BLaER1 (cell line): Measurements from ENCODE around the gene C16orf89.

Experiments
- H3K27ac ChIP-seq: shearing (Covaris generic); formaldehyde crosslinking; 2 replicates; pipeline ENCODE4 v1.8.1; 2022
- H3K27me3 ChIP-seq: shearing (Covaris generic); formaldehyde crosslinking; 2 replicates; pipeline ENCODE4 v1.8.1; 2022
- H3K36me3 ChIP-seq: shearing (Covaris generic); formaldehyde crosslinking; 2 replicates; pipeline ENCODE4 v1.8.1; 2022
- H3K4me1 ChIP-seq: shearing (Covaris generic); formaldehyde crosslinking; 2 replicates; pipeline ENCODE4 v1.8.1; 2022
- H3K4me2 ChIP-seq: shearing (Covaris generic); formaldehyde crosslinking; 2 replicates; pipeline ENCODE4 v1.8.1; 2022
- H3K4me3 ChIP-seq: shearing (Covaris generic); formaldehyde crosslinking; 2 replicates; pipeline ENCODE4 v1.8.1; 2022
- H3K9ac ChIP-seq: shearing (Covaris generic); formaldehyde crosslinking; 2 replicates; pipeline ENCODE4 v1.8.1; 2022
- H3K9me3 ChIP-seq: shearing (Covaris generic); formaldehyde crosslinking; 2 replicates; pipeline ENCODE4 v1.8.1; 2022
- H4K20me1 ChIP-seq: shearing (Covaris generic); formaldehyde crosslinking; 2 replicates; pipeline ENCODE4 v1.8.1; 2022
- Cebpa-rat ChIP-seq: shearing (Covaris generic); IDR thresholded peaks from 2 replicates; pipeline ENCODE4 v1.8.1; 2022

The C16orf89 gene

GRCh38 chr16:5027086-5027485, 38.7 kb downstream of the C16orf89 start:
- H3K4me1 ChIP-seq = 0 out of 2 replicates have a peak, but pooled peaks cover 5% of the 10 kb centered on the region
- no peaks in the 10 kb centered on the region for H4K20me1 ChIP-seq
- no peaks in the 10 kb centered on the region for H3K27me3 ChIP-seq
- H3K9ac ChIP-seq = no peak overlapping the region
- H3K4me3 ChIP-seq = no peak overlapping the region
- H3K27ac ChIP-seq = no peak overlapping the region
- no peak for TF ChIP-seq Cebpa-rat
- no peak overlapping the region for H3K4me2 ChIP-seq
- no peaks in the 10 kb centered on the region for H3K9me3 ChIP-seq
- H3K36me3 ChIP-seq = peaks cover 24% of the 10 kb centered on the region

- no peaks in the 10 kb centered on the region for H4K20me1 ChIP-seq
- H3K27me3 ChIP-seq = no peaks in the 10 kb centered on the region
- H3K9me3 ChIP-seq = no peaks in the 10 kb centered on the region
- H3K4me1 ChIP-seq = 0 out of 2 replicates have a peak, but pooled peaks cover under 1% of the 10 kb centered on the region
- no peak overlapping the region for H3K4me3 ChIP-seq
- H3K27ac ChIP-seq = no peak overlapping the region
- no peak overlapping the region for H3K4me2 ChIP-seq
- no peak for TF ChIP-seq Cebpa-rat
- peaks cover 24% of the 10 kb centered on the region for H3K36me3 ChIP-seq
- H3K9ac ChIP-seq = no peak overlapping the region
Observed at GRCh38 chr16:5026664-5027063, 39.1 kb downstream of the C16orf89 start.

- Histone ChIP-seq H4K20me1 (no peaks in the 10 kb centered on the region), H3K4me3 (no peak overlapping the region), H3K4me2 (no peak overlapping the region), H3K9me3 (no peaks in the 10 kb centered on the region), H3K27ac (no peak overlapping the region), H3K36me3 (peaks cover 20% of the 10 kb centered on the region), H3K27me3 (no peaks in the 10 kb centered on the region), H3K9ac (no peak overlapping the region), H3K4me1 (peaks cover 11% of the 10 kb centered on the region)
- no peak for TF ChIP-seq Cebpa-rat
Observed at GRCh38 chr16:5025171-5025632, 40.6 kb downstream of the C16orf89 start.

- Histone ChIP-seq H3K36me3 (peaks cover 16% of the 10 kb centered on the region; the same call in 1 of the 2 replicates), H3K4me2 (no peak overlapping the region), H3K27ac (no peak overlapping the region), H3K27me3 (no peaks in the 10 kb centered on the region), H3K4me3 (no peak overlapping the region), H4K20me1 (no peaks in the 10 kb centered on the region), H3K9ac (no peak overlapping the region), H3K9me3 (no peaks in the 10 kb centered on the region), H3K4me1 (peaks cover 13% of the 10 kb centered on the region)
- no peak for TF ChIP-seq Cebpa-rat
Observed at GRCh38 chr16:5024632-5025031, 41.1 kb downstream of the C16orf89 start.

- no peak overlapping the region for H3K4me2 ChIP-seq
- H3K9me3 ChIP-seq = no peaks in the 10 kb centered on the region
- H3K36me3 ChIP-seq = peaks cover 3% of the 10 kb centered on the region; the same call in 1 of the 2 replicates
- no peak for TF ChIP-seq Cebpa-rat
- peaks cover 13% of the 10 kb centered on the region for H3K4me1 ChIP-seq
- no peak overlapping the region for H3K27ac ChIP-seq
- H4K20me1 ChIP-seq = no peaks in the 10 kb centered on the region
- no peak overlapping the region for H3K4me3 ChIP-seq
- H3K9ac ChIP-seq = no peak overlapping the region
- no peaks in the 10 kb centered on the region for H3K27me3 ChIP-seq
Observed at GRCh38 chr16:5022521-5022920, 43.2 kb downstream of the C16orf89 start.

GRCh38 chr16:5020551-5020950, 45.2 kb downstream of the C16orf89 start:
- Histone ChIP-seq H3K27me3 (no peaks in the 10 kb centered on the region), H3K27ac (no peak overlapping the region), H3K4me1 (peaks cover 13% of the 10 kb centered on the region), H3K4me3 (no peak overlapping the region), H3K9ac (no peak overlapping the region), H4K20me1 (no peaks in the 10 kb centered on the region), H3K36me3 (no peaks in the 10 kb centered on the region), H3K4me2 (peak overlapping the region; percentile 65), H3K9me3 (no peaks in the 10 kb centered on the region)
- no peak for TF ChIP-seq Cebpa-rat

GRCh38 chr16:5019775-5020174, 46.0 kb downstream of the C16orf89 start:
- H3K4me2 ChIP-seq = no peak overlapping the region
- no peaks in the 10 kb centered on the region for H3K27me3 ChIP-seq
- no peak overlapping the region for H3K27ac ChIP-seq
- H3K9me3 ChIP-seq = no peaks in the 10 kb centered on the region
- no peak for TF ChIP-seq Cebpa-rat
- H3K4me3 ChIP-seq = no peak overlapping the region
- no peaks in the 10 kb centered on the region for H4K20me1 ChIP-seq
- H3K36me3 ChIP-seq = no peaks in the 10 kb centered on the region
- H3K4me1 ChIP-seq = peaks cover 13% of the 10 kb centered on the region
- no peak overlapping the region for H3K9ac ChIP-seq

GRCh38 chr16:5018793-5019192, 47.0 kb downstream of the C16orf89 start:
- H3K4me3 ChIP-seq = no peak overlapping the region
- H3K4me2 ChIP-seq = no peak overlapping the region
- H3K36me3 ChIP-seq = no peaks in the 10 kb centered on the region
- TF ChIP-seq Cebpa-rat = no peak
- no peak overlapping the region for H3K27ac ChIP-seq
- H3K9me3 ChIP-seq = no peaks in the 10 kb centered on the region
- peaks cover 13% of the 10 kb centered on the region for H3K4me1 ChIP-seq
- no peak overlapping the region for H3K9ac ChIP-seq
- H4K20me1 ChIP-seq = no peaks in the 10 kb centered on the region
- no peaks in the 10 kb centered on the region for H3K27me3 ChIP-seq

GRCh38 chr16:5017678-5017969, 48.1 kb downstream of the C16orf89 start:
- TF ChIP-seq Cebpa-rat = no peak
- no peaks in the 10 kb centered on the region for H3K36me3 ChIP-seq
- H3K4me1 ChIP-seq = peaks cover 13% of the 10 kb centered on the region
- no peaks in the 10 kb centered on the region for H3K9me3 ChIP-seq
- no peaks in the 10 kb centered on the region for H3K27me3 ChIP-seq
- no peaks in the 10 kb centered on the region for H4K20me1 ChIP-seq
- H3K4me3 ChIP-seq = no peak overlapping the region
- no peak overlapping the region for H3K9ac ChIP-seq
- no peak overlapping the region for H3K4me2 ChIP-seq
- H3K27ac ChIP-seq = no peak overlapping the region

- H3K4me1 ChIP-seq = peaks cover 13% of the 10 kb centered on the region
- TF ChIP-seq Cebpa-rat = no peak
- H4K20me1 ChIP-seq = no peaks in the 10 kb centered on the region
- H3K9ac ChIP-seq = no peak overlapping the region
- no peak overlapping the region for H3K27ac ChIP-seq
- no peaks in the 10 kb centered on the region for H3K36me3 ChIP-seq
- H3K4me2 ChIP-seq = no peak overlapping the region
- H3K9me3 ChIP-seq = no peaks in the 10 kb centered on the region
- H3K27me3 ChIP-seq = no peaks in the 10 kb centered on the region
- no peak overlapping the region for H3K4me3 ChIP-seq
Observed at GRCh38 chr16:5016967-5017677, 48.6 kb downstream of the C16orf89 start.

GRCh38 chr16:5015887-5016286, 49.9 kb downstream of the C16orf89 start:
- Histone ChIP-seq H3K27me3 (no peaks in the 10 kb centered on the region), H3K36me3 (no peaks in the 10 kb centered on the region), H3K4me3 (no peak overlapping the region), H3K4me1 (peaks cover 9% of the 10 kb centered on the region), H4K20me1 (no peaks in the 10 kb centered on the region), H3K9me3 (no peaks in the 10 kb centered on the region), H3K9ac (no peak overlapping the region), H3K4me2 (no peak overlapping the region), H3K27ac (no peak overlapping the region)
- TF ChIP-seq Cebpa-rat = no peak
